Astrocyte (in vitro differentiated cells and primary cell): ENCODE data around the gene TAF3. TPM values are rescaled to one million over a fixed set of nuclear protein-coding genes. Genes with fewer than 3 reads are reported as not detected.

Source experiments
- DNase-seq: peaks from one replicate; pipeline ENCODE4 v3.0.0-alpha.2; 2010; ENCODE audit warnings: low read depth
- FAIRE-seq: peaks from 2 replicates; lab custom pipeline; 2011; peaks lifted over from hg19 to GRCh38; lab: Jason Lieb, UNC
- H2AFZ ChIP-seq: 2 replicates; pipeline ENCODE4 v1.6.0; 2012; ENCODE audit warnings: low read depth, low read length, inconsistent platforms
- H3K27ac ChIP-seq: 2 replicates; pipeline ENCODE4 v1.5.1; 2011; ENCODE audit warnings: low read depth, low read length, inconsistent platforms
- H3K27me3 ChIP-seq: 2 replicates; pipeline ENCODE4 v1.6.0; 2011; ENCODE audit warnings: low read length, inconsistent platforms; ENCODE audit not compliant: insufficient read depth
- H3K36me3 ChIP-seq: 2 replicates; pipeline ENCODE4 v1.5.1; 2011; ENCODE audit warnings: low read length, inconsistent platforms; ENCODE audit not compliant: insufficient read depth
- H3K4me1 ChIP-seq: 2 replicates; pipeline ENCODE4 v1.5.1; 2011; ENCODE audit warnings: low read length, inconsistent platforms; ENCODE audit not compliant: insufficient read depth
- H3K4me2 ChIP-seq: 2 replicates; pipeline ENCODE4 v1.6.0; 2012; ENCODE audit warnings: low read length, inconsistent platforms
- H3K4me3 ChIP-seq: 2 replicates; pipeline ENCODE4 v1.5.1; 2011; ENCODE audit warnings: low read depth, mild to moderate bottlenecking, low read length, inconsistent platforms; ENCODE audit not compliant: insufficient read depth
- H3K79me2 ChIP-seq: 2 replicates; pipeline ENCODE4 v1.6.0; 2012; ENCODE audit warnings: mild to moderate bottlenecking, low read length, inconsistent platforms; ENCODE audit not compliant: insufficient read depth
- H3K9ac ChIP-seq: 2 replicates; pipeline ENCODE4 v1.6.0; 2012; ENCODE audit warnings: mild to moderate bottlenecking, low read length, inconsistent platforms
- H3K9me3 ChIP-seq: 2 replicates; pipeline ENCODE4 v1.5.1; 2012; ENCODE audit warnings: low read depth, mild to moderate bottlenecking, low read length, inconsistent platforms; ENCODE audit not compliant: insufficient read depth
- H4K20me1 ChIP-seq: 2 replicates; pipeline ENCODE4 v1.6.0; 2012; ENCODE audit warnings: low read length, inconsistent platforms; ENCODE audit not compliant: insufficient read depth
- H3K27ac Mint-ChIP-seq: one replicate; pipeline ENCODE4 v1.8.0; 2021; ENCODE audit warnings: mild to moderate bottlenecking, mixed read lengths; ENCODE audit not compliant: unreplicated experiment
- H3K27me3 Mint-ChIP-seq: one replicate; pipeline ENCODE4 v1.8.0; 2021; ENCODE audit warnings: low read depth, mixed read lengths; ENCODE audit not compliant: unreplicated experiment
- H3K36me3 Mint-ChIP-seq: one replicate; pipeline ENCODE4 v1.8.0; 2021; ENCODE audit warnings: low read depth, mixed read lengths; ENCODE audit not compliant: unreplicated experiment
- H3K4me1 Mint-ChIP-seq: one replicate; pipeline ENCODE4 v1.8.0; 2021; ENCODE audit warnings: low read depth, mixed read lengths; ENCODE audit not compliant: unreplicated experiment
- H3K4me3 Mint-ChIP-seq: one replicate; pipeline ENCODE4 v1.8.0; 2021; ENCODE audit warnings: mild to moderate bottlenecking, moderate library complexity, mixed read lengths; ENCODE audit not compliant: unreplicated experiment
- H3K9me3 Mint-ChIP-seq: one replicate; pipeline ENCODE4 v1.8.0; 2021; ENCODE audit warnings: mild to moderate bottlenecking, mixed read lengths; ENCODE audit not compliant: unreplicated experiment
- EZH2 ChIP-seq: IDR thresholded peaks from 2 replicates; pipeline ENCODE4 v1.6.1; 2012; ENCODE audit warnings: mild to moderate bottlenecking, low read length, inconsistent platforms; ENCODE audit not compliant: insufficient read depth
- total RNA-seq: library from RNA; stranded (reverse); gene quantifications from 2 replicates; pipeline ENCODE4 v1.2.1, GENCODE V29; 2021
- TF ChIP-seq, protein P1 (sequence below): IDR thresholded peaks from 2 replicates; pipeline ENCODE4 v1.5.1; 2011; ENCODE audit warnings: low read depth, mild to moderate bottlenecking, inconsistent platforms, low read length, moderate library complexity; ENCODE audit not compliant: insufficient read depth

TAF3 gene
- total RNA-seq, 1 donor from 2014 or later, result 10.2 TPM

DNA sequence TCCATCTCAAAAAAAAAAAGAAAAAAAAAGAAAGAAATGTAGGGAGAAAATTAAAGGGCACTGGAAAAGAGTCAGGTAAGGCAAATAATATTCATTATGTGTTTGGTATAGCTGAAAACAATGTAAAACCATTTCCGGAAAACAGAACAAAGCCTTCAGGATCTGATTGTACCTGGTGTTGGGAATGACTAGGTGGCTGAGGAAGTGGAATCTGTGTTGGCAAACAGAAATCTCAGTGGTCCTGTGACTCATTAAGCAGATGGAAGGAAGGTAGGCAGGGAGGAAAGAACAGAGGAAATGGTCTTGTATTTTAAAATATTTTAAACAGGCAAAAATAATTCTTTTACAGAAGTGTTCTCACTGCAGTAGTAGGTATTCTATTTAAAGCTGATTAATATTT is 180.5 kb downstream of the TAF3 start:
- Mint-ChIP-seq H3K4me3 (no peak overlapping the region), H3K36me3 (peaks cover 2% of the 10 kb centered on the region), H3K27me3 (no peaks in the 10 kb centered on the region), H3K27ac (no peak overlapping the region), H3K9me3 (no peaks in the 10 kb centered on the region), H3K4me1 (no peaks in the 10 kb centered on the region)
- FAIRE-seq (no peak), DNase-seq (no peak)
- no peak overlapping the region for H2AFZ ChIP-seq
- no peak for TF ChIP-seq EZH2
- TF ChIP-seq, protein P1, sequence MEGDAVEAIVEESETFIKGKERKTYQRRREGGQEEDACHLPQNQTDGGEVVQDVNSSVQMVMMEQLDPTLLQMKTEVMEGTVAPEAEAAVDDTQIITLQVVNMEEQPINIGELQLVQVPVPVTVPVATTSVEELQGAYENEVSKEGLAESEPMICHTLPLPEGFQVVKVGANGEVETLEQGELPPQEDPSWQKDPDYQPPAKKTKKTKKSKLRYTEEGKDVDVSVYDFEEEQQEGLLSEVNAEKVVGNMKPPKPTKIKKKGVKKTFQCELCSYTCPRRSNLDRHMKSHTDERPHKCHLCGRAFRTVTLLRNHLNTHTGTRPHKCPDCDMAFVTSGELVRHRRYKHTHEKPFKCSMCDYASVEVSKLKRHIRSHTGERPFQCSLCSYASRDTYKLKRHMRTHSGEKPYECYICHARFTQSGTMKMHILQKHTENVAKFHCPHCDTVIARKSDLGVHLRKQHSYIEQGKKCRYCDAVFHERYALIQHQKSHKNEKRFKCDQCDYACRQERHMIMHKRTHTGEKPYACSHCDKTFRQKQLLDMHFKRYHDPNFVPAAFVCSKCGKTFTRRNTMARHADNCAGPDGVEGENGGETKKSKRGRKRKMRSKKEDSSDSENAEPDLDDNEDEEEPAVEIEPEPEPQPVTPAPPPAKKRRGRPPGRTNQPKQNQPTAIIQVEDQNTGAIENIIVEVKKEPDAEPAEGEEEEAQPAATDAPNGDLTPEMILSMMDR, result no peak
- no peaks in the 10 kb centered on the region for H3K4me1 ChIP-seq
- no peak overlapping the region for H3K4me3 ChIP-seq
- no peaks in the 10 kb centered on the region for H3K79me2 ChIP-seq
- no peak overlapping the region for H3K27ac ChIP-seq
- no peaks in the 10 kb centered on the region for H4K20me1 ChIP-seq
- H3K36me3 ChIP-seq, result no peaks in the 10 kb centered on the region
- no peak overlapping the region for H3K9ac ChIP-seq
- no peaks in the 10 kb centered on the region for H3K27me3 ChIP-seq
- no peak overlapping the region for H3K4me2 ChIP-seq
- H3K9me3 ChIP-seq, result no peaks in the 10 kb centered on the region

GRCh38 chr10:8004469-8005000 is 186.2 kb downstream of the TAF3 start:
- Histone ChIP-seq H4K20me1 (no peaks in the 10 kb centered on the region), H3K9me3 (no peaks in the 10 kb centered on the region), H3K36me3 (no peaks in the 10 kb centered on the region), H3K27me3 (no peaks in the 10 kb centered on the region), H3K9ac (no peak overlapping the region), H3K4me3 (no peak overlapping the region), H3K4me1 (no peaks in the 10 kb centered on the region), H3K79me2 (no peaks in the 10 kb centered on the region), H3K27ac (no peak overlapping the region), H3K4me2 (no peak overlapping the region), H2AFZ (no peak overlapping the region)
- H3K4me3 Mint-ChIP-seq, result no peak overlapping the region
- H3K27me3 Mint-ChIP-seq, result no peaks in the 10 kb centered on the region
- H3K27ac Mint-ChIP-seq, result no peak overlapping the region
- no peak for FAIRE-seq
- TF ChIP-seq, protein P1, result no peak
- TF ChIP-seq EZH2, result no peak
- H3K4me1 Mint-ChIP-seq, result no peaks in the 10 kb centered on the region
- H3K9me3 Mint-ChIP-seq, result peaks cover 6% of the 10 kb centered on the region
- DNase-seq, result no peak
- peaks cover 2% of the 10 kb centered on the region for H3K36me3 Mint-ChIP-seq

GRCh38 chr10:8006274-8006999 is 188.1 kb downstream of the TAF3 start:
- TF ChIP-seq, protein P1, result no peak
- TF ChIP-seq EZH2, result no peak
- Histone ChIP-seq H3K9me3 (no peaks in the 10 kb centered on the region), H4K20me1 (no peaks in the 10 kb centered on the region), H3K4me2 (no peak overlapping the region), H3K9ac (no peak overlapping the region), H3K36me3 (no peaks in the 10 kb centered on the region), H2AFZ (no peak overlapping the region), H3K27me3 (no peaks in the 10 kb centered on the region), H3K27ac (no peak overlapping the region), H3K79me2 (no peaks in the 10 kb centered on the region), H3K4me3 (no peak overlapping the region), H3K4me1 (no peaks in the 10 kb centered on the region)
- no peaks in the 10 kb centered on the region for H3K27me3 Mint-ChIP-seq
- peaks cover 2% of the 10 kb centered on the region for H3K36me3 Mint-ChIP-seq
- H3K4me1 Mint-ChIP-seq, result no peaks in the 10 kb centered on the region
- no peak overlapping the region for H3K27ac Mint-ChIP-seq
- FAIRE-seq (no peak), DNase-seq (no peak)
- H3K4me3 Mint-ChIP-seq, result no peak overlapping the region
- H3K9me3 Mint-ChIP-seq, result peaks cover 6% of the 10 kb centered on the region
